CD4-positive, CD25-positive, alpha-beta regulatory T cell (primary cell): ENCODE measurements around the gene LMCD1. TPM values are rescaled to one million over a fixed set of nuclear protein-coding genes. Genes with fewer than 3 reads are reported as not detected.
A peak's percentile ranks its signal among the peaks of the same experiment; 100 is the strongest.

Experiments used
- ATAC-seq, 2 donors: fragments of 150-1000 bp; cut with Tn5 transposase; one replicate each; pipeline ENCODE4 v1.10.0; 2021; ENCODE audit warnings: low read depth in 2 of 2, moderate number of reproducible peaks in 2 of 2, moderate library complexity in 1 of 2
- DNase-seq, 3 donors: peaks; one replicate each; pipeline versions ENCODE4 v3.0.0 to v3.0.0-alpha.2; 2012 to 2022; ENCODE audit warnings: mixed read lengths in 1 of 3
- H3K27ac ChIP-seq: one replicate; pipeline ENCODE4 v1.7.0; 2013; ENCODE audit warnings: mild to moderate bottlenecking, low read length; ENCODE audit not compliant: insufficient read depth, poor library complexity, severe bottlenecking
- H3K27me3 ChIP-seq: one replicate; pipeline ENCODE4 v1.7.0; 2013; ENCODE audit warnings: low read length; ENCODE audit not compliant: control insufficient read depth, insufficient read depth
- H3K36me3 ChIP-seq: one replicate; pipeline ENCODE4 v1.7.0; 2013; ENCODE audit warnings: mild to moderate bottlenecking, low read length, moderate library complexity; ENCODE audit not compliant: control insufficient read depth, insufficient read depth
- H3K4me1 ChIP-seq: 2 replicates; pipeline ENCODE4 v1.7.0; 2013; ENCODE audit warnings: mild to moderate bottlenecking, low read length; ENCODE audit not compliant: insufficient read depth, control insufficient read depth, poor library complexity, severe bottlenecking
- H3K4me3 ChIP-seq: one replicate; pipeline ENCODE4 v1.7.0; 2013; ENCODE audit warnings: low read depth, mild to moderate bottlenecking, low read length, moderate library complexity
- H3K9me3 ChIP-seq, 2 experiments: 1 replicate in 1 of 2; 2 replicates in 1 of 2; pipeline ENCODE4 v1.7.0; 2013; ENCODE audit warnings: low read length in 2 of 2, mild to moderate bottlenecking in 1 of 2, moderate library complexity in 1 of 2; ENCODE audit not compliant: control insufficient read depth in 2 of 2
- H3K27ac Mint-ChIP-seq, 3 donors: one replicate each; pipeline ENCODE4 v1.8.0; 2020 to 2022; ENCODE audit warnings: mild to moderate bottlenecking in 3 of 3, mixed read lengths in 3 of 3, moderate library complexity in 2 of 3
- H3K27me3 Mint-ChIP-seq: one replicate; pipeline ENCODE4 v1.8.0; 2022; ENCODE audit warnings: mild to moderate bottlenecking, mixed read lengths
- H3K36me3 Mint-ChIP-seq: one replicate; pipeline ENCODE4 v1.8.0; 2020; ENCODE audit warnings: mixed read lengths
- H3K4me1 Mint-ChIP-seq, 4 donors: one replicate each; pipeline ENCODE4 v1.8.0; 2020 to 2022; ENCODE audit warnings: mixed read lengths in 4 of 4, mild to moderate bottlenecking in 1 of 4
- H3K4me3 Mint-ChIP-seq, 4 donors: one replicate each; pipeline ENCODE4 v1.8.0; 2020 to 2022; ENCODE audit warnings: mild to moderate bottlenecking in 4 of 4, mixed read lengths in 4 of 4, moderate library complexity in 3 of 4
- H3K9me3 Mint-ChIP-seq, 7 donors: one replicate each; pipeline ENCODE4 v1.8.0; 2020 to 2022; ENCODE audit warnings: mixed read lengths in 7 of 7, mild to moderate bottlenecking in 3 of 7, moderate library complexity in 2 of 7
- polyA plus RNA-seq, 4 donors: library from polyadenylated mRNA; unstranded; fragments of 300-500 nt; fragmentation: Illumina TruSeq; gene quantifications; one replicate each; pipeline ENCODE4 v1.2.3, GENCODE V29; 2021
- total RNA-seq: library from RNA; stranded (reverse); gene quantifications from one replicate; pipeline ENCODE4 v1.2.3, GENCODE V29; 2022

Gene LMCD1
- total and polyA plus RNA-seq, 5 donors from 2014 or later, result 5.6 to 27.7 (median 17.2) TPM

DNA sequence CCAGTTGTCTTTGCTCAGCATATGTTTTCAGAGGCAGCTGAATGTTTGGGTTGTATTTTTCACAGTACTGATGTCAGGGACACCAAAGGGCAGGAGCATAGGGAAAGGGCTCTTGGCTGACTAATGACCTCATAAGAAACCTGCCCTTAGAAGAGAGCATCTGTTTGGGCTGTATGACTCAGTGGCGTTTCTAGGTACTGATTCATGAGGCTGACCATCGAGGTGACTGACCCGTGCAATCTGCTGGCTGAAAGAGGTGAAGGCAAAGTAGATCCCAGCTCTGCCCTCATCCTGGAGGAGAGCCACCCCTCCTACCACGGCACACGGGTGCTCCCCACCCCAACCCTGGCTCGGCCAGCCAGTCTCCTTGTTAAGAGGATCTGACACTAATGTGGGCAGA is 8.3 kb downstream of the LMCD1 start:
- H3K27ac Mint-ChIP-seq, result peak overlapping the region in 1 of 3 donors; percentile 32
- Histone ChIP-seq H3K27me3 (no peaks in the 10 kb centered on the region), H3K4me1 (peaks cover 5% of the 10 kb centered on the region), H3K27ac (no peak overlapping the region), H3K4me3 (no peak overlapping the region), H3K9me3 (no peaks in the 10 kb centered on the region), H3K36me3 (no peaks in the 10 kb centered on the region)
- no peaks in the 10 kb centered on the region for H3K9me3 Mint-ChIP-seq
- no peak for DNase-seq
- no peaks in the 10 kb centered on the region for H3K27me3 Mint-ChIP-seq
- peak overlapping the region in 1 of 4 donors; percentile 79 for H3K4me3 Mint-ChIP-seq
- H3K36me3 Mint-ChIP-seq, result peaks cover 6% of the 10 kb centered on the region
- peaks cover 0 to 26% (median 16%) of the 10 kb centered on the region in 4 donors for H3K4me1 Mint-ChIP-seq
- ATAC-seq, result no peak

DNA sequence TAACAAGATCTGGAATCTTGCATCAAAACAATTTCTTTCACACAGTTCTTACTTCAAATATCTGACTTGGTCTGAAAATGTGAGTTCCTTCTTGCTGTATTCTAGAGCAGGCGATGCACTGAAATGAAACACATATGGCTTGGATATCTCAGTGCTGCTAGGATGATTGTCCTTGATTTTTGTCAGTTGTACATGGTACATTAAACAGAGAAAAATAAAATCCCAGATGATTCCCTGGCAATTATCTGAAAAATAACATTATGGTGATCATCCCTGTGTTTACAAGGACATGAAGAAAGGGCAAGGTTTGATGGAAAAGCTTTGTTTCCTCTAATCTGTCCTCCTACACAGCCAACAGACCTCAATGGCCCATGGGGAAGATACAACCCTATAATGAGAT is 10.6 kb downstream of the LMCD1 start:
- H3K4me3 ChIP-seq, result no peak overlapping the region
- no peak for ATAC-seq
- no peaks in the 10 kb centered on the region for H3K27me3 ChIP-seq
- Mint-ChIP-seq H3K4me1 (peaks cover 0 to 11% (median 3%) of the 10 kb centered on the region in 4 donors), H3K27me3 (no peaks in the 10 kb centered on the region), H3K36me3 (peaks cover 11% of the 10 kb centered on the region), H3K27ac (no peak overlapping the region), H3K9me3 (no peaks in the 10 kb centered on the region), H3K4me3 (no peak overlapping the region)
- H3K4me1 ChIP-seq, result no peaks in the 10 kb centered on the region
- H3K9me3 ChIP-seq, result no peaks in the 10 kb centered on the region
- no peak for DNase-seq
- H3K36me3 ChIP-seq, result no peaks in the 10 kb centered on the region
- no peak overlapping the region for H3K27ac ChIP-seq

- Histone ChIP-seq H3K27ac (no peak overlapping the region), H3K4me1 (no peaks in the 10 kb centered on the region), H3K4me3 (no peak overlapping the region), H3K9me3 (no peaks in the 10 kb centered on the region), H3K27me3 (no peaks in the 10 kb centered on the region), H3K36me3 (no peaks in the 10 kb centered on the region)
- H3K27ac Mint-ChIP-seq, result no peak overlapping the region
- H3K9me3 Mint-ChIP-seq, result peaks cover 0 to 3% (median 0%) of the 10 kb centered on the region in 7 donors
- H3K4me1 Mint-ChIP-seq, result peaks cover 0 to 8% (median 6%) of the 10 kb centered on the region in 4 donors
- DNase-seq, result no peak
- no peaks in the 10 kb centered on the region for H3K27me3 Mint-ChIP-seq
- H3K36me3 Mint-ChIP-seq, result peaks cover 18% of the 10 kb centered on the region
- no peak overlapping the region for H3K4me3 Mint-ChIP-seq
- no peak for ATAC-seq
Observed at GRCh38 chr3:8516047-8516661, 14.5 kb downstream of the LMCD1 start.

DNA sequence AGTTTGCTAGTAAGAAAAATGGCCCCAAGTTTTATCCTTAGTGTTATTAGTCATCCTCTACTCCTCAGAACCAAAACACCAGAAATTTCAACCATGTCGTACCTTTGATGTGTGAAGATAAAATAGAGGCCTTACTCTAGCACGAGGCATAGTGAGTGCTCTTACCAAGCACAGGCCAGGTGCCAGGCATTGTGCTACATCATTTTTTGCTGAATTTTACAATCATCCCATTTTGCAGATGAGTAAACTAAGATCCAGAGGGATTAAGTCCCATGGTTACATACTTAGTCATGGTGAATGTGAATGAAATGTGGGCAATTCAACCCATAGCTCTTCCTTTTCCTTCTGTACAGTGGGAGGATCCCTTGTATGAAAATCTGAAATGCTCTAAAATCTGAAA is 15.2 kb downstream of the LMCD1 start:
- H3K27ac ChIP-seq, result no peak overlapping the region
- peaks cover 0 to 8% (median 6%) of the 10 kb centered on the region in 4 donors for H3K4me1 Mint-ChIP-seq
- DNase-seq (no peak), ATAC-seq (no peak)
- no peak overlapping the region for H3K27ac Mint-ChIP-seq
- H3K36me3 Mint-ChIP-seq, result peaks cover 21% of the 10 kb centered on the region
- no peaks in the 10 kb centered on the region for H3K9me3 ChIP-seq
- H3K9me3 Mint-ChIP-seq, result peaks cover 0 to 6% (median 0%) of the 10 kb centered on the region in 7 donors
- no peaks in the 10 kb centered on the region for H3K4me1 ChIP-seq
- H3K27me3 Mint-ChIP-seq, result no peaks in the 10 kb centered on the region
- no peak overlapping the region for H3K4me3 Mint-ChIP-seq
- H3K36me3 ChIP-seq, result no peaks in the 10 kb centered on the region
- no peaks in the 10 kb centered on the region for H3K27me3 ChIP-seq
- H3K4me3 ChIP-seq, result no peak overlapping the region

GRCh38 chr3:8517487-8517886 is 15.9 kb downstream of the LMCD1 start:
- ATAC-seq, result no peak
- no peak overlapping the region for H3K4me3 ChIP-seq
- no peaks in the 10 kb centered on the region for H3K9me3 ChIP-seq
- H3K27ac ChIP-seq, result no peak overlapping the region
- Mint-ChIP-seq H3K36me3 (peaks cover 22% of the 10 kb centered on the region), H3K4me1 (peaks cover 0 to 8% (median 6%) of the 10 kb centered on the region in 4 donors), H3K27me3 (no peaks in the 10 kb centered on the region), H3K27ac (no peak overlapping the region), H3K9me3 (peaks cover 0 to 6% (median 0%) of the 10 kb centered on the region in 7 donors), H3K4me3 (no peak overlapping the region)
- no peaks in the 10 kb centered on the region for H3K4me1 ChIP-seq
- H3K27me3 ChIP-seq, result no peaks in the 10 kb centered on the region
- H3K36me3 ChIP-seq, result no peaks in the 10 kb centered on the region
- DNase-seq, result no peak

GRCh38 chr3:8518138-8518537 is 16.5 kb downstream of the LMCD1 start:
- Histone ChIP-seq H3K36me3 (no peaks in the 10 kb centered on the region), H3K9me3 (no peaks in the 10 kb centered on the region), H3K4me3 (no peak overlapping the region), H3K27me3 (no peaks in the 10 kb centered on the region), H3K27ac (no peak overlapping the region), H3K4me1 (no peaks in the 10 kb centered on the region)
- Mint-ChIP-seq H3K36me3 (peaks cover 22% of the 10 kb centered on the region), H3K27ac (no peak overlapping the region), H3K27me3 (no peaks in the 10 kb centered on the region), H3K4me1 (peaks cover 0 to 11% (median 6%) of the 10 kb centered on the region in 4 donors), H3K9me3 (peaks cover 0 to 6% (median 0%) of the 10 kb centered on the region in 7 donors), H3K4me3 (no peak overlapping the region)
- DNase-seq, result no peak
- no peak for ATAC-seq

GRCh38 chr3:8519156-8519555 is 17.5 kb downstream of the LMCD1 start:
- ATAC-seq (no peak), DNase-seq (no peak)
- Histone ChIP-seq H3K4me3 (no peak overlapping the region), H3K27me3 (no peaks in the 10 kb centered on the region), H3K36me3 (no peaks in the 10 kb centered on the region), H3K4me1 (peaks cover 2% of the 10 kb centered on the region), H3K27ac (no peak overlapping the region), H3K9me3 (no peaks in the 10 kb centered on the region)
- Mint-ChIP-seq H3K27me3 (no peaks in the 10 kb centered on the region), H3K9me3 (peaks cover 0 to 6% (median 0%) of the 10 kb centered on the region in 7 donors), H3K4me1 (peaks cover 0 to 19% (median 6%) of the 10 kb centered on the region in 4 donors), H3K4me3 (no peak overlapping the region), H3K36me3 (peaks cover 19% of the 10 kb centered on the region), H3K27ac (peak overlapping the region in 1 of 3 donors; percentile 23)
